Fibroblast of skin of left quadriceps (primary cell): ENCODE results near the gene PLXNA4.
A peak's percentile ranks its signal among the peaks of the same experiment; 100 is the strongest.

Experiments
- DNase-seq, 2 experiments: peaks; one replicate each; pipeline ENCODE4 v3.0.0-alpha.2; 2013; ENCODE audit warnings: low read depth in 2 of 2

Gene PLXNA4

DNA sequence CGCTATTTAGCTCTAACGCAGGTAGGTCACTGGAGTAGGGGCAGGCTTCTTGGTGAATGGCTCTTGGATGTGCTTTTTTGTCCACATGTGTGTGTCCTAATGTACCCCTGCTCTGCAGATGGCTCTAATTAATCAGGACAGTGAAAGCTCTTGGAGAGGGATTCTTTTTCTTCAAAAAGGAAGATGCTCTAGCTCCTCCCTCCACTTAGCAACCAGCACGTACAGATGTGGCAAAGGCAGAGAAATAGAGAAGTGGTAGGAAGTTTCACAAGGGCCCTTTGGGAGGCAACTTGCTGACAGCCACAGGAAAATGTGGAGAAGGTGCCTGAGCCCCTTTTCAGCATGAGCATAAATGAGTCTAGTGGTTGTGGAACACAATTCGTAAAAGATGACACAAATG, 221.7 kb downstream of the PLXNA4 start:
- DNase-seq, result peak; percentile 47 to 50

DNA sequence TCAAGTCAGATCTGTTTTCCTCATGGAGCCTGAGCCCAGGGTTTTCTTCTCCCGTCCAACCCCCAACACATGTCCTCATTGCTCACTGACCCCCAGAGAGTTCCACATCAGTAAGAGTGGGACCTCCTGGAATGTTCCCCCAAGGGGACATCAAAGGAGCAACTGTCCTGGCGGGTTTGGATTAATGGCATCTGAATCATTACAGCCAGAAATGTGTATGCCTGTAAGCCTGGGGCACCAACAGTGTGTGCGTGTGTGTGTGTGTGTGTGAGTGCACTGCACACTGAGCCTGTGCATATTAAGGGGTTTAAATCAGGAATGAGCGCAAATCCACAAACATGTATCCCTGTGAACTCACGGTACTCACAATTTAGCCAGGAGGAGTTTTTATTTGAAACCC, 222.3 kb downstream of the PLXNA4 start:
- DNase-seq, result peak in 1 of 2 experiments; percentile 25

- peak; percentile 54 to 60 for DNase-seq
These were observed 223.5 kb downstream of the PLXNA4 start for GRCh38 chr7:132352800-132353199.

DNA sequence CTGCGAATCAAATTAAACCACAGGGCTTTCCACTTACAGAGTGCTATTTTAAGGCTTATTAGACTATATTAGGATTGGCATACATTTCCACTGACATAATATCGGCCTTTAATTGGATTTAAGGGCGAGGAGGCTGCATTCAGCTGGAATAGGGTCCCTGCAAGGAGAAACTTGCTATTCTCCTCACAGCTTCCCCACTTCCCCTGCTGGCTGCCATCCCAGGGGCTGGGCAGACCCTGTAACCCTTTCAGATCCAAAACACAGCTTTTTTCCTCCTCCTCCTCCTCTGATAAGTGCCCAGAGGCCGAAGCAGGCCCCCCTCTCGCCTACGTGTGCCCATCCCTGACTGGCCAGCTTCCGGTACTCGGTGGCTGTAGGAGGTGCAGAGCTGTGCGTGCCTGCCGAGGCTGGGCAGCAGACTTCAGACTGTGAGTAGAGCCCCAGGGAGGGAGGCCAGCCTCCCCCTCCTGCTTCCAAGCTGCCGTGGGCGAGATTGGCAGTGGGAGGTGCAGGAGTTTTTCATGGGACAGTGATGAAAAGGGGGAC, 224.2 kb downstream of the PLXNA4 start:
- DNase-seq, result no peak

- no peak for DNase-seq
These were observed 225.5 kb downstream of the PLXNA4 start for GRCh38 chr7:132350741-132351140.

DNA sequence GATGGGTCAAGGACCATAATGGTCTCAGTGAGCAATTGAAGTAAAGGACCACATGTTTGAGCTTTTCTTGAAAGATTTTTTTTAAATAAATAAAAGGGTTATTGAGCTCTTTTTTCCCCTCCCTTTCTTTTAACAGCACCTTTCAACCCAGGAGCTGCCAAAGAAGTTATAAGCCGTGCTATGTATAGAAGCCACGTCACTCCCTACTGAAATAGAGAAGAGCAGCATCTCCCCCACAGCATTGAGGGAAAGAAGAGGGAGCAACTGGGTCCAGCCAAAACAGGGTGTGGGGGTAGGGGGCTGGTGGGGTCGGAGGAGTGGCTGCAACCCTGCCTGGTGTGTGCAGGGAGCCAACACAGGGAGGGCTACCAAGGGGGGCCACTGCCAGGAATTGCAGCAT, 227.2 kb downstream of the PLXNA4 start:
- DNase-seq, result no peak

- DNase-seq, result no peak
These were observed 227.9 kb downstream of the PLXNA4 start for GRCh38 chr7:132348341-132348740.

DNA sequence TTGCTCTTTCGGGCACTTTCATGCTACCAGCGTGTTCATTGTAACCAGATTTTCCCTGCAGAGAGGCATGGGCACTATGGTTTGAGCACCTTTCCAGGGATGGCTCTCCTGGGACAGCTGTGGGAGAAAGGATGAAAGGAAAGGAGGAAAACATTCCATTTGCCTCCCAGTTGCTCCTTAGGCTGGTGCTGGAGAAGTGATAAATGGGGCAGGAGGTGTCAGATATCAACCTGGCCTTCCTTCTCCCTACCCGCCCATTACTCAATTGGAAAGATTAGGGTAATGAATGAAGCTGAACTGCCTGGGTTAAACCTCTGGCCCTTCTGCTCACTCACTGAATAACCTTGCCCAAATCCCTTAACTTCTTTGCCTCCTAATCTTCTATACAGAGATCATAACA, 228.4 kb downstream of the PLXNA4 start:
- no peak for DNase-seq

- DNase-seq, result no peak
These were observed 229.1 kb downstream of the PLXNA4 start for GRCh38 chr7:132347123-132347522.

DNA sequence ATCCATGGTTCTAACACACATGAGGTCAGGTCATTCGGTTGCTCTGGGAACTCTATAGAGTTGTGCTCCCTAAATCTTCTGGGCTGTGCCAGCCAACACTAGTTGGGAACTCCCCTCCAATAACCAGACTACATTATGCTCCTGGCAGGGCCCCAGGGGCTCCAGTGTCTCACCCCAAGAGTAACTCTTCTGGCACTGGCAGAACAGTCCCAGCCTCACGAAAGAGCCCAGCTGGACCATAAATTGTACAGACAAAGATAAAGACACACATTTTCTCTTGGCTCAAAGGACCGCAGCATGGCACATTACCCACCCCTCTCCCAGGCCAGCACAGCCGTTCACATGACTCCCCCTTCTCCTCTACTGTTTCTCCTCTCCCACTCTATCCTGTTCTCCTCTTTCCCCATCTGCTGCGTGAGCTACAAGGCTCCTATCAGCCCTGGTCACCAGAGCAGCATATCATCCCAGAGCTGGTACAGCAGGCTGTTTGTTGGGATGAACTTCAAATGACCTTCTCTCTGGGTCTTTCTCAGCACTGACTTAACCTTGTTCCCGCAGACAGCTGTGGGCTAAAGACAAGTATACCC, 230.6 kb downstream of the PLXNA4 start:
- no peak for DNase-seq

GRCh38 chr7:132345030-132345429, 231.2 kb downstream of the PLXNA4 start:
- no peak for DNase-seq

DNA sequence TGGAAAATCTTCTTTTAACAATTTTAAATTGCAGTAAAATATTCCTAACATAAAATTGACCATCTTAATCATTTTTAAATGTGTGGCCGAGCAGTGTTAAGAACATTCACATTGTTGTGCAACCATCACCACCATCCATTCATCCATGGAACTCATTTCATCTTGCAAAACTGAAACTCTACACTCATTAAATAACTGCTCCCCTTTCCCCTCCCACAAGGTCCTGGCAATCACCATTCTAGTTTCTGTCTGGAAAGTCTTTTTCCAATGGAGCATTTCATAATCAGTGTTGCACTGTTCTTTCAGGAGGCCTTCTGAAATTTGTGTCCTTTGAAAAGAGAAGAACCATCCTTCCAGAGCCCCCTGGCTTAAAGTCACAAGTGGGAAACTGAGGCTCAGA, 233.1 kb downstream of the PLXNA4 start:
- no peak for DNase-seq

GRCh38 chr7:132337450-132338080, 238.7 kb downstream of the PLXNA4 start:
- DNase-seq, result no peak

GRCh38 chr7:132336797-132337196, 239.5 kb downstream of the PLXNA4 start:
- DNase-seq, result no peak

GRCh38 chr7:132333301-132333700, 243.0 kb downstream of the PLXNA4 start:
- DNase-seq, result no peak

DNA sequence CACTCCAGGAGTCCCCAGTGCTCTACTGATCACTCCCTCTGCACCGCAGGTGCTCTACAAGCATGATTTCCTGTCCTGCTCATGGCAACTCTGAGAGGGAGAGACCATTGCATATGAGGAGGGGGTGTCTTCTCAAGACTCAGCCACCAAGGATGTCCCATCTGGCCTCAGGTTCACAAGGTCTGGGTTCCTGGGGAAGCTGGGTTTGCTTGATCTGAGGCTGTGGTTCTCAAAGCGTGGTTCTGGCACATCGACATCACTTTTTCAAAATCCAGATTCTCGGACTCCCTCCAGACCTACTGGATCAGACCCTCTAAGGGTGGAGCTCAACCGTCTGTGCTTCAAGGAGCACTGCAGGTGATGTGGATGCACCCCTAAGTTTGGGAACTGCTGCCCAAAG, 247.5 kb downstream of the PLXNA4 start:
- DNase-seq, result no peak

DNA sequence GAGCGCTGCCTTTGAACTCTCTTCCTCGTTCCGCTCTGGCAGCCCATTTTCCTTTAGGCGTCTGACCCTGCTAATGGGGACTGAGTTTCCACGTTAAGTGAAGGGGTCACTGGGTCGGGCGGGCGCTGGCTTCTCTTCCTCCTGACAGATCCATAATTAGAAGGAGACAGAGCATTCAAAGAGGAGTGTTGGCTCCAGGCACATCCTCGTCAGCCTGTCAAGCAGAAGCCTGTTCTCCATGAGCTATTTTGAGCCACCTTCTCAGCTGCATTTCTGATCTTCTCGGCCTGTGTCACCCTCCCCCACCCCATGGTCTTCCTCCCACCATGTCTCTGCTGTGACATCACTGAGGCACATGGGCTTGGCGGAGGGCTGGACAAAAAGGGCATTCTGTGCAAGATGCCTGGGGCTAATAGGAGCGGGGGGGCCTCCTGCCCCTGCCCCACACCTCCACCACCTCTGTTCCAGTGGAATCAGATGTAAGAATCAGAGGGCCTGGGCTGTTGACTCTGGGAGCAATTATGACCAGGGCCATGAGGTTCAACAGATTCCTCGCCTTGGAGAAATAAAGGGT, 248.1 kb downstream of the PLXNA4 start:
- DNase-seq, result no peak

DNA sequence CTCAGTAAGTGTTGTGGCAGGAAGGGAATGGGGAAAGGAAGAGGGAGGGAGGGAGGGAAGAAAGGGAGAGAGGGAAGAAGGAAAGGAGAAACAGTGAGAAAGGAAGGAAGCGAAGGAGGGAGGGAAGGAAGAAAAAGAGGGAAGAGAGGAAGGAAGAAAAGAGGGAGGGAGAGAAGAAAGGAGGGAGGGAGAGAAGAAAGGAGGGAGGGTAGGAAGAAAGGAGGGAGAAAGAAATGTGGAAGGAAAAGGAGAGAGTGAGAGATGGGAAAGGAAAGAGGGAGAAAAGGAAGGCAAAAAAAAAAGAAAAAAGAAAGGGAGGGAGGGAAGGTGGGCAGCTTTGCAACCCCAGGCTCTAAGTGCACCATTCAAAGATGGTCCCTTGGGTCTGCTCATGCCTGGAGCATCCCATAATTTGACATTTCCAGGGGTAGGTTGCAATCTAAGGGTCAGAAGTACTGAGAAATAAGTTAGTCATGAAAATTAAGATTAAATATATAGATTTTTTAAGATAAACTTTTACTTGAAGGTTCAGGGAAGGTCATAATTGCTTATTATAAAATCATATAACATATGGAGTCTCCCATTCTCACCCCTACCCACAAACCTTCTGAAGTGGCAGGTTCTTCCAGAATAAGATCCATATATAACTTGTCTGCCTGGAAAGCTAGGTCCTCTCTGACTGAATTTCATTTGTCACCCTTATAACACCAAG, 249.2 kb downstream of the PLXNA4 start:
- DNase-seq, result no peak

DNA sequence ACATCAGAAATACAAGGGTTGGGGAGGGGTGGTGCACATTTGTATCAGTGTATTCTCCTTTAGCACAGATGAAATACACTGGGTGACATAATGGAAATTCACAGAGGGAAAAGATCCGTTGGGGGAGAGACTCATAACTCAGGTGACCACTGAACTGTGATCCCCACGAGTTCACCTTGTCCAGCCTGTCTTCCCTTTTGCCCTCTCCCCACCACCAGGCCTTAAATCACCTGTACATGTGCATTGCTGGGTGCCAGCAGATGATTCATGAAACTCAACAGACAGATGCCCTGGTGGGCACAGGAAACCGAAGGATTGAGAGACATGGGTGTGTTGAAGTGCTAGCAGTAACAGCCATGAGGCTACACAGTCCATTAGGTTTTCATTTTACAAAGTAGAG, 253.3 kb downstream of the PLXNA4 start:
- DNase-seq, result no peak

- peak in 1 of 2 experiments; percentile 14 for DNase-seq
These were observed 254.9 kb downstream of the PLXNA4 start for GRCh38 chr7:132321387-132321786.

GRCh38 chr7:132319481-132319880, 256.8 kb downstream of the PLXNA4 start:
- no peak for DNase-seq
